ENCODE data around the gene UQCRHL.
"Not testable (repeated sequence)": the region's sequence is repeated elsewhere in the genome, so short reads cannot be mapped to it uniquely, and the experiment has no call there.

UQCRHL gene

GRCh38 chr1:15807549-15807948 lies at the start of gene UQCRHL:
UQCRHL (minus strand) TSS chr1:15807649; CDS start chr1:15807649, 0 bp downstream.
- POLR2A ChIA-PET, result interaction anchor here (1.2 to 1.5 kb wide), 2 partner anchors 25 to 41 kb away, joined by 3 to 4 read pairs; partner anchors contain the start of gene SPEN
- CTCF ChIA-PET, result interaction anchor here (0.6 kb wide), 2 partner anchors 27 to 80 kb away, joined by 3 read pairs; no protein-coding TSS in a partner anchor

GRCh38 chr1:15856888-15857287 lies 49.4 kb upstream of the UQCRHL start:
- CTCF ChIA-PET, result no interaction called here
- POLR2A ChIA-PET, result interaction anchor here (1.5 kb wide), 1 partner anchor 23 kb away, joined by 3 read pairs; no protein-coding TSS in a partner anchor
- no peak for DNase-seq (ENCODE audit: extremely low spot score)
- TF ChIP-seq PKNOX1 (IDR thresholded peaks at IDR 0.05) (no peak), TARDBP (IDR thresholded peaks at IDR 0.05) (no peak), HDGF (IDR thresholded peaks at IDR 0.05; ENCODE audit: borderline replicate concordance) (no peak), ZNF384 (IDR thresholded peaks at IDR 0.05) (no peak), FOXM1 (IDR thresholded peaks at IDR 0.05; ENCODE audit: borderline replicate concordance) (no peak), ELF4 (IDR thresholded peaks at IDR 0.05) (no peak), CTBP1 (IDR thresholded peaks at IDR 0.05; ENCODE audit: borderline replicate concordance) (no peak), NFRKB (IDR thresholded peaks at IDR 0.05) (no peak)

More at GRCh38 chr1:15807549-15807948, at the start of gene UQCRHL:
- DNase-seq (ENCODE audit: extremely low spot score), result not testable (repeated sequence)

GRCh38 chr1:15852828-15853302 lies 45.4 kb upstream of the UQCRHL start:
- TF ChIP-seq NFRKB (IDR thresholded peaks at IDR 0.05) (no peak), SP1 (IDR thresholded peaks at IDR 0.05) (no peak), HDGF (IDR thresholded peaks at IDR 0.05; ENCODE audit: borderline replicate concordance) (no peak), PKNOX1 (IDR thresholded peaks at IDR 0.05) (no peak), CTBP1 (IDR thresholded peaks at IDR 0.05; ENCODE audit: borderline replicate concordance) (no peak), FOXK2 (IDR thresholded peaks at IDR 0.05) (no peak), LEF1 (IDR thresholded peaks at IDR 0.05; ENCODE audit: borderline replicate concordance) (no peak), BHLHE40 (IDR thresholded peaks at IDR 0.05; ENCODE audit: borderline replicate concordance) (no peak), TARDBP (IDR thresholded peaks at IDR 0.05) (no peak), L3MBTL2 (conservative IDR thresholded peaks at IDR 0.05) (no peak), SUZ12 (IDR thresholded peaks at IDR 0.05) (no peak), ZNF384 (IDR thresholded peaks at IDR 0.05) (no peak), FOXM1 (IDR thresholded peaks at IDR 0.05; ENCODE audit: borderline replicate concordance) (no peak), FOXA1 (IDR thresholded peaks at IDR 0.05) (no peak), ARNT (IDR thresholded peaks at IDR 0.05) (no peak), ELF4 (IDR thresholded peaks at IDR 0.05) (no peak)
- ChIA-PET CTCF (no interaction called here), POLR2A (interaction anchor here (0.9 to 1.1 kb wide), 2 partner anchors 16 to 19 kb away, joined by 3 read pairs; no protein-coding TSS in a partner anchor)
- DNase-seq (ENCODE audit: extremely low spot score), result no peak

GRCh38 chr1:15852036-15852827 lies 44.8 kb upstream of the UQCRHL start:
- TF ChIP-seq ZNF384 (IDR thresholded peaks at IDR 0.05), result no peak
- peak; percentile 61 for TF ChIP-seq PKNOX1 (IDR thresholded peaks at IDR 0.05)
- ChIA-PET POLR2A (interaction anchor here (1.1 to 11.2 kb wide), 4 partner anchors 11 to 123 kb away, joined by 3 to 187 read pairs (median 4); partner anchors contain the start of gene ZBTB17), CTCF (no interaction called here)
- no peak for DNase-seq (ENCODE audit: extremely low spot score)

- ChIA-PET CTCF (no interaction called here), POLR2A (interaction anchor here (1.1 to 11.2 kb wide), 5 partner anchors 11 to 124 kb away, joined by 3 to 187 read pairs (median 4); partner anchors contain the start of gene ZBTB17)
- DNase-seq (ENCODE audit: extremely low spot score), result no peak
- no peak for TF ChIP-seq CTBP1 (IDR thresholded peaks at IDR 0.05; ENCODE audit: borderline replicate concordance)
- TF ChIP-seq LEF1 (IDR thresholded peaks at IDR 0.05; ENCODE audit: borderline replicate concordance), result no peak
- TF ChIP-seq L3MBTL2 (conservative IDR thresholded peaks at IDR 0.05), result no peak
- TF ChIP-seq FOXA1 (IDR thresholded peaks at IDR 0.05), result no peak
- TF ChIP-seq ELF4 (IDR thresholded peaks at IDR 0.05), result no peak
- no peak for TF ChIP-seq ARNT (IDR thresholded peaks at IDR 0.05)
- no peak for TF ChIP-seq FOXK2 (IDR thresholded peaks at IDR 0.05)
- TF ChIP-seq NFRKB (IDR thresholded peaks at IDR 0.05), result no peak
Measured at GRCh38 chr1:15851210-15852035, 44.0 kb upstream of the UQCRHL start.

GRCh38 chr1:15850471-15851001 lies 43.1 kb upstream of the UQCRHL start:
- no peak for TF ChIP-seq LEF1 (IDR thresholded peaks at IDR 0.05; ENCODE audit: borderline replicate concordance)
- 0 out of 2 replicates have a peak, but pooled peaks have one; percentile 32 for TF ChIP-seq CTBP1 (IDR thresholded peaks at IDR 0.05; ENCODE audit: borderline replicate concordance)
- ChIA-PET POLR2A (interaction anchor here (1.1 to 11.2 kb wide), 12 partner anchors 12 to 125 kb away, joined by 3 to 187 read pairs (median 6); partner anchors contain the start of gene ZBTB17), CTCF (interaction anchor here (0.6 to 1.2 kb wide), 2 partner anchors 12 to 51 kb away, joined by 4 read pairs; no protein-coding TSS in a partner anchor)
- DNase-seq (ENCODE audit: extremely low spot score), result no peak
